Measurements from ENCODE around the gene HTR3B. TPM values are rescaled to one million over a fixed set of nuclear protein-coding genes. Genes with fewer than 3 reads are reported as not detected.

HTR3B gene, protein sequence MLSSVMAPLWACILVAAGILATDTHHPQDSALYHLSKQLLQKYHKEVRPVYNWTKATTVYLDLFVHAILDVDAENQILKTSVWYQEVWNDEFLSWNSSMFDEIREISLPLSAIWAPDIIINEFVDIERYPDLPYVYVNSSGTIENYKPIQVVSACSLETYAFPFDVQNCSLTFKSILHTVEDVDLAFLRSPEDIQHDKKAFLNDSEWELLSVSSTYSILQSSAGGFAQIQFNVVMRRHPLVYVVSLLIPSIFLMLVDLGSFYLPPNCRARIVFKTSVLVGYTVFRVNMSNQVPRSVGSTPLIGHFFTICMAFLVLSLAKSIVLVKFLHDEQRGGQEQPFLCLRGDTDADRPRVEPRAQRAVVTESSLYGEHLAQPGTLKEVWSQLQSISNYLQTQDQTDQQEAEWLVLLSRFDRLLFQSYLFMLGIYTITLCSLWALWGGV
- not detected for total RNA-seq (ENCODE audit: unreplicated experiment)
- long read RNA-seq = 0 reads

DNA sequence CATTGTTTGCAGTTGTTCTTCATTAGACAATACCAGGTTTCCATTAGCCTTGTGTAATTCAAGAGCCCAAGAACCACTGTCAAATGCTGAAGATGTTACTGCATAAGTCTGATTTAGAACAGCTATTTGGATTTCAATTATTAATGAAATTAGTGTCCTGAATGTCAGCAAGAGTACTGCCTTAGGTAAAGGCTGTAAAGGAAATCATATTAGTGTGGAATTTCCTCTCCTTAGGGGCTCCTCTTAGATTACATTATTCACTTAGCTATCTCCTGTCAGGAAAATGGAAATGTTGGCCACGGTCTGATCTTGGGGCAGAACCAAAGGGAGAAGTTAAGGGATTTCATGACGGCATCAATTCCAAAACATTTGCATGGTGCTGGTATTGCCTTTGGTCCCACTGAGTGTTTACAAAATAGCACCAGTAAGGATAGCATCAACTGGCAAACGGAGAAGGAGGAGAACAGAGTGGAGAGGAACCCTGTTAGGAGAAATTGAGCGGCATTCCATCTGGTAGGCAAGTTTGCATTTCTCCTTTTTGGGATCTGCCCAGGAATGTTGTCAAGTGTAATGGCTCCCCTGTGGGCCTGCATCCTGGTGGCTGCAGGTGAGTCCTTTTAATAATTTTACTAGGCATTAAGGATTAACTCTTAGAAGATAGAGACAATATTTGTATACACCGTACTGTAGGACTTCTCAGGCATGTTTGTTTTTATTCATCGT, at the start of gene HTR3B:
Gene HTR3B (plus strand): TSS at position 418 of the 723 bp plus-strand sequence. CDS start 138 bp downstream, at position 556.
- TF ChIP-seq, protein P1, sequence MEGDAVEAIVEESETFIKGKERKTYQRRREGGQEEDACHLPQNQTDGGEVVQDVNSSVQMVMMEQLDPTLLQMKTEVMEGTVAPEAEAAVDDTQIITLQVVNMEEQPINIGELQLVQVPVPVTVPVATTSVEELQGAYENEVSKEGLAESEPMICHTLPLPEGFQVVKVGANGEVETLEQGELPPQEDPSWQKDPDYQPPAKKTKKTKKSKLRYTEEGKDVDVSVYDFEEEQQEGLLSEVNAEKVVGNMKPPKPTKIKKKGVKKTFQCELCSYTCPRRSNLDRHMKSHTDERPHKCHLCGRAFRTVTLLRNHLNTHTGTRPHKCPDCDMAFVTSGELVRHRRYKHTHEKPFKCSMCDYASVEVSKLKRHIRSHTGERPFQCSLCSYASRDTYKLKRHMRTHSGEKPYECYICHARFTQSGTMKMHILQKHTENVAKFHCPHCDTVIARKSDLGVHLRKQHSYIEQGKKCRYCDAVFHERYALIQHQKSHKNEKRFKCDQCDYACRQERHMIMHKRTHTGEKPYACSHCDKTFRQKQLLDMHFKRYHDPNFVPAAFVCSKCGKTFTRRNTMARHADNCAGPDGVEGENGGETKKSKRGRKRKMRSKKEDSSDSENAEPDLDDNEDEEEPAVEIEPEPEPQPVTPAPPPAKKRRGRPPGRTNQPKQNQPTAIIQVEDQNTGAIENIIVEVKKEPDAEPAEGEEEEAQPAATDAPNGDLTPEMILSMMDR (IDR thresholded peaks at IDR 0.05; ENCODE audit: partially characterized antibody, unreplicated experiment) = no peak
- H3K4me1 Mint-ChIP-seq (ENCODE audit: low read depth, unreplicated experiment) = peaks cover 9% of the 10 kb centered on the region
- no peaks in the 10 kb centered on the region for H3K9me3 Mint-ChIP-seq (ENCODE audit: unreplicated experiment)
- DNase-seq = no peak
- peaks cover 2% of the 10 kb centered on the region for H3K27me3 Mint-ChIP-seq (ENCODE audit: unreplicated experiment)
- no peak within 1 kb of the TSS for H3K27ac Mint-ChIP-seq (ENCODE audit: unreplicated experiment)
- no peaks in the 10 kb centered on the region for H3K36me3 Mint-ChIP-seq (ENCODE audit: unreplicated experiment)
- H3K4me3 Mint-ChIP-seq (ENCODE audit: unreplicated experiment) = no peak within 1 kb of the TSS

DNA sequence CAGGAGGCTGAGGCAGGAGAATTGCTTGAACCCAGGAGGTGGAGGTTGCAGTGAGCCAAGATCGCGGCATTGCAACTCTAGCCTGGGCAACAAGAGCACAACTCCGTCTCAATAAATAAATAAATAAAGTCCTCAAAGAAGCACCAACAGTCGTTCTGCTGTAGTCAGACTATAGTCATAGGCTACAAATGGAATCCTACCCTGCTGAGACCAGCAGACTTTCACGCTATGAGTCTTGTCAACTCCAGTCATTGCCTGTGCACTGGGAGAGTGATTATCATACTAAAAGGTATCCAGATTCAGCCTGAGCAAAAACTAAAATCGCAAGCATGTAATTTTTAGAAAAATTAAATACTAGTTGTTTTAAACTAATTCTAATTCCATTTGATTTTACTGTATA, 48.8 kb upstream of the HTR3B start:
- no peaks in the 10 kb centered on the region for H3K27me3 Mint-ChIP-seq (ENCODE audit: unreplicated experiment)
- DNase-seq = no peak
- no peak overlapping the region for H3K27ac Mint-ChIP-seq (ENCODE audit: unreplicated experiment)

DNA sequence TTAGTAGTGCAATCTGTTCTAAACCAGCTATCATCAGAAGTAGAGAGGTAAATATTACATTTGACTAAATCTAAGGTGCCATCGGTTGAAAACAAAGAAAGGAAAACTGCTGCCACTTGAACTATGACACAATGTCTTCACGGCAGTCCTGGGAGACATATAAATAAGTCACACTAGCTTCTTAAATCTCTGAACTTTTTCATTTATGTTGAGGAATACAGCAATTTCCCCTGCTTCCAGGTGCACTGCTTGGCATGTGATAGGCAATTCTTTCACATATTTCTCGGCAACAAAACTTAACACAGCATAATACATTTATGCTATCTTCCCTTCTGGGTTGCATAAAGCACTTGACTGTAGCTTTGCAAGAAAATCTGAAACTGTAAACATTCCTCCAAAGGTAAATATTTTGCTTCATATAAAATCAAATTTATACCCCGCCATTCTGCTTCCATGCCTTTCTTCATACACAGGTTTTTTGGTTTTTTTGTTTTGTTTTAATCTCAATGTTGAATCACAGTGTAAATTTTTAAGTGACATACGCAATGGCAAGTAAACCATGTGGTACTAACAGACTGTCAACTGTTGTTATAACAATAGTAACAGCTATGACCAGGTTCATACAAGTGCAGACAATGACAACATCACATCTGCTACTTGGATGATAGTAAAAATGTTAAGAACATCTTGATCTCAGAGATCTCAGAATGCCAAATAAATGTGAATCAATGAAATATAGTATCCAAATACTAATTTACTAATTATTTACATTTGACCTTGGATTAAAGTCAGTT, 47.4 kb upstream of the HTR3B start:
- Mint-ChIP-seq H3K36me3 (ENCODE audit: unreplicated experiment) (no peaks in the 10 kb centered on the region), H3K27ac (ENCODE audit: unreplicated experiment) (no peak overlapping the region), H3K27me3 (ENCODE audit: unreplicated experiment) (no peaks in the 10 kb centered on the region), H3K4me3 (ENCODE audit: unreplicated experiment) (no peak overlapping the region), H3K9me3 (ENCODE audit: unreplicated experiment) (peaks cover 2% of the 10 kb centered on the region), H3K4me1 (ENCODE audit: low read depth, unreplicated experiment) (peaks cover 1% of the 10 kb centered on the region)
- TF ChIP-seq, protein P1 (IDR thresholded peaks at IDR 0.05; ENCODE audit: partially characterized antibody, unreplicated experiment) = no peak
- DNase-seq = no peak

More for the DNA sequence above, 48.8 kb upstream of the HTR3B start:
- Mint-ChIP-seq H3K4me3 (ENCODE audit: unreplicated experiment) (no peak overlapping the region), H3K36me3 (ENCODE audit: unreplicated experiment) (peaks cover 5% of the 10 kb centered on the region), H3K4me1 (ENCODE audit: low read depth, unreplicated experiment) (peaks cover 1% of the 10 kb centered on the region), H3K9me3 (ENCODE audit: unreplicated experiment) (no peaks in the 10 kb centered on the region)
- TF ChIP-seq, protein P1 (IDR thresholded peaks at IDR 0.05; ENCODE audit: partially characterized antibody, unreplicated experiment) = no peak

DNA sequence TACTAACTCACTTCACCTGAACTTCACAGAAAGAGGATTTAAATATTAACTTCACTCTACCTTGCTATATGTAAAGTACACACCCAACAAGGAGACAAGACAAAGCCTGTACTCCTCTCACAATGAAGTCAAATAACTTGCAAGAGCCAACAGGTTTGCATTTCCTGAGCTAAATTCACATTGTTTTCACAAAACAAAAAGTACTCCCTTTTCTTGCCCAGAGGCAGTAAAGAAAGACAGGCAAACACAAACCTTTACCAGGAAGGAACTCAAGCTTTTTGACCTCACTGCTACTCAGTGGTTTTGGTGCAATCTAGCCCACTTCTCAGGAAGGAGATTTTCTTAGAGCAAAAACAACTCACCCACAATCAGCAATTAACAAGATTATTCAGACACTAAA, 44.9 kb upstream of the HTR3B start:
- Mint-ChIP-seq H3K4me3 (ENCODE audit: unreplicated experiment) (no peak overlapping the region), H3K9me3 (ENCODE audit: unreplicated experiment) (peaks cover 2% of the 10 kb centered on the region), H3K4me1 (ENCODE audit: low read depth, unreplicated experiment) (peaks cover 1% of the 10 kb centered on the region), H3K27ac (ENCODE audit: unreplicated experiment) (no peak overlapping the region), H3K27me3 (ENCODE audit: unreplicated experiment) (no peaks in the 10 kb centered on the region), H3K36me3 (ENCODE audit: unreplicated experiment) (no peaks in the 10 kb centered on the region)
- no peak for DNase-seq
- TF ChIP-seq, protein P1 (IDR thresholded peaks at IDR 0.05; ENCODE audit: partially characterized antibody, unreplicated experiment) = no peak

All from glutamatergic neuron (in vitro differentiated cells).